IMR-90 (cell line): Measurements from ENCODE around the gene CDH13.

ENCODE experiments used
- CEBPB ChIP-seq: IDR thresholded peaks from 2 replicates; pipeline ENCODE4 v1.6.1; 2012; ENCODE audit warnings: low read depth, low read length, improper control_type of control experiment
- CTCF ChIP-seq: conservative IDR thresholded peaks from 2 replicates; pipeline ENCODE4 v1.5.1; 2012; ENCODE audit warnings: mild to moderate bottlenecking, low read depth, low read length, improper control_type of control experiment
- POLR2A ChIP-seq: IDR thresholded peaks from 2 replicates; pipeline ENCODE4 v1.6.1; 2012; ENCODE audit warnings: mild to moderate bottlenecking, low read depth, low read length

- TF ChIP-seq POLR2A (no peak), CTCF (no peak), CEBPB (no peak)
Observed at GRCh38 chr16:83449861-83450260, 823.1 kb downstream of the CDH13 start.
